OCI-LY7 (cell line): ENCODE results near the gene ANKS1B. TPM values are rescaled to one million over a fixed set of nuclear protein-coding genes. Genes with fewer than 3 reads are reported as not detected.

ENCODE experiments used
- BruUV-seq: library from RNA; stranded (reverse); fragments of 400-500 nt; replicated peaks from 2 replicates; lab custom pipeline; 2021; lab: Mats Ljungman, UMichigan
- CTCF ChIA-PET: fragments of 300-600 bp; sonication (Branson Sonifier 250); formaldehyde crosslinking; loops from one replicate; lab custom pipeline; 2022; ENCODE audit warnings: antibody characterized with exemption; ENCODE audit not compliant: unreplicated experiment; lab: Charles Lee
- POLR2A ChIA-PET: fragments of 300-600 bp; sonication (Branson Sonifier 250); formaldehyde crosslinking; loops from one replicate; lab custom pipeline; 2022; ENCODE audit warnings: antibody characterized with exemption; lab: Charles Lee
- DNase-seq: peaks from one replicate; pipeline ENCODE4 v3.0.0-alpha.2; 2015; ENCODE audit warnings: low spot score
- H2AFZ ChIP-seq: fragments of 200-600 bp; sonication (generic), shearing (Covaris generic); 2 replicates; pipeline ENCODE4 v1.6.1; 2014; ENCODE audit warnings: mild to moderate bottlenecking, antibody characterized with exemption, low read length, moderate library complexity
- H3K27ac ChIP-seq: fragments of 200-600 bp; sonication (generic); 2 replicates; pipeline ENCODE4 v1.5.1; 2014; ENCODE audit warnings: mixed run types, low read depth, mild to moderate bottlenecking, moderate library complexity, low read length, inconsistent platforms; ENCODE audit not compliant: poor library complexity, severe bottlenecking
- H3K36me3 ChIP-seq: fragments of 200-600 bp; sonication (generic); 2 replicates; pipeline ENCODE4 v1.6.1; 2014; ENCODE audit warnings: mild to moderate bottlenecking, antibody characterized with exemption, low read length, moderate library complexity, mixed read lengths; ENCODE audit not compliant: insufficient read depth
- H3K4me1 ChIP-seq: fragments of 200-600 bp; sonication (generic); 2 replicates; pipeline ENCODE4 v1.5.1; 2014; ENCODE audit warnings: mild to moderate bottlenecking, low read length; ENCODE audit not compliant: insufficient read depth, poor library complexity, severe bottlenecking
- H3K4me2 ChIP-seq: fragments of 200-600 bp; sonication (generic); 2 replicates; pipeline ENCODE4 v1.6.1; 2014; ENCODE audit warnings: mild to moderate bottlenecking, low read length
- H3K4me3 ChIP-seq: fragments of 200-600 bp; sonication (generic); 2 replicates; pipeline ENCODE4 v1.5.1; 2014; ENCODE audit warnings: mild to moderate bottlenecking, low read depth, low read length; ENCODE audit not compliant: poor library complexity, severe bottlenecking
- H3K79me2 ChIP-seq: fragments of 200-600 bp; sonication (generic); 2 replicates; pipeline ENCODE4 v1.6.1; 2016; ENCODE audit warnings: low read depth, mild to moderate bottlenecking, low read length, moderate library complexity, mixed read lengths; ENCODE audit not compliant: insufficient read depth
- H3K9me2 ChIP-seq: fragments of 200-600 bp; sonication (generic); 2 replicates; pipeline ENCODE4 v1.6.1; 2016; ENCODE audit warnings: mild to moderate bottlenecking, low read length, mixed read lengths; ENCODE audit not compliant: insufficient read depth
- H3K9me3 ChIP-seq: fragments of 200-600 bp; sonication (generic); 2 replicates; pipeline ENCODE4 v1.6.1; 2014; ENCODE audit warnings: mild to moderate bottlenecking, mixed run types, low read length, mixed read lengths
- H4K20me1 ChIP-seq: fragments of 200-600 bp; sonication (generic); 2 replicates; pipeline ENCODE4 v1.6.1; 2014; ENCODE audit warnings: mild to moderate bottlenecking, antibody characterized with exemption, low read length, moderate library complexity, mixed read lengths; ENCODE audit not compliant: insufficient read depth
- EZH2phosphoT487 ChIP-seq: fragments of 200-600 bp; sonication (generic); IDR thresholded peaks from 2 replicates; pipeline ENCODE4 v1.6.1; 2018; ENCODE audit warnings: low read depth, borderline replicate concordance, mild to moderate bottlenecking, mixed run types, antibody characterized with exemption, low read length, moderate library complexity, mixed read lengths
- intact Hi-C: fragments of 100-400 bp; cut with micrococcal nuclease; formaldehyde crosslinking; loops from one replicate; pipeline ENCODE4 v1.10.0; 2022; ENCODE audit not compliant: unreplicated experiment
- total RNA-seq, 2 experiments: library from RNA; depleted of rRNA in 1 of 2; stranded (reverse); fragments of >200 nt in 1 of 2; shearing (Covaris generic) in 1 of 2; gene quantifications; 2 replicates each; pipeline ENCODE4 v1.2.3, GENCODE V29; 2014 to 2022
- TF ChIP-seq, protein P1 (sequence below): fragments of 200-600 bp; sonication (generic); conservative IDR thresholded peaks from 2 replicates; pipeline ENCODE4 v1.5.1; 2014; ENCODE audit warnings: mild to moderate bottlenecking, antibody characterized with exemption, low read length, moderate library complexity, mixed read lengths

Gene ANKS1B
- total RNA-seq, 2 experiments from 2014 or later = 2.9 to 6.0 TPM

DNA sequence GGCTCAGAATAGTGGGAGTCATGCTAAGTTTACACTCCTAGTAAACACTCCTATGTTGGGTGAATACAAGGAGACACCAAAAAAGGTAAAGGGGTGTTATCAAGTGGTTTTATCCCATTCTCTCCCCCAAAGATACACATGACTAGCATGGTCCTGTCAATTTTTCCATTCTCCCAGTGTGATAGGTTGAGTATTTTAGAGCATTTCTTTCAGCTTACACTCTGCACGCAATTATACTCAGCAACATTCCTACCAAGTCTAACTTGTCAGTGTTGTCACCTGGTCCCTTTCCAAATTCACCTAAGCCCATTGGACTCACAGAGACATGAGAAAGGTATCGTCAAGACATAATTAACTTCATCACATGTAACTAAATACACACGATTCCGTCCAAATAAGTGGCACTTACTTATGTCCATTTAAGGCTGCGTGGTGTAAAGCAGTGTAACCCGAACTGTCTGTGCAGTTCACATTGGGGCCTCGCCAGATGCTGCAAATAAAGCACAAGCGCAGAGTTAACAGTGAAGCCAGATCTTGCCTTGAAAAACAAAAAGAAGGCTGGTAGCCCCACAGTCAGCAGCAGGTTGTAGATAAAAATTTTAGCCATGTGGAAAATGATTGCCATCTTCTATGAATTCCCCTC lies 159.7 kb downstream of the ANKS1B start:
- no peak for DNase-seq
- no peak overlapping the region for H2AFZ ChIP-seq
- H3K9me2 ChIP-seq = no peaks in the 10 kb centered on the region
- no peak overlapping the region for H3K4me3 ChIP-seq
- CTCF ChIA-PET = no interaction called here
- H3K27ac ChIP-seq = no peak overlapping the region
- no TSS peak for BruUV-seq
- H3K79me2 ChIP-seq = no peaks in the 10 kb centered on the region
- H3K4me2 ChIP-seq = no peak overlapping the region
- POLR2A ChIA-PET = no interaction called here
- H3K9me3 ChIP-seq = no peaks in the 10 kb centered on the region
- H3K4me1 ChIP-seq = no peaks in the 10 kb centered on the region
- H3K36me3 ChIP-seq = no peaks in the 10 kb centered on the region
- intact Hi-C loops = no loop called here
- H4K20me1 ChIP-seq = no peaks in the 10 kb centered on the region
- no peak for TF ChIP-seq EZH2phosphoT487

DNA sequence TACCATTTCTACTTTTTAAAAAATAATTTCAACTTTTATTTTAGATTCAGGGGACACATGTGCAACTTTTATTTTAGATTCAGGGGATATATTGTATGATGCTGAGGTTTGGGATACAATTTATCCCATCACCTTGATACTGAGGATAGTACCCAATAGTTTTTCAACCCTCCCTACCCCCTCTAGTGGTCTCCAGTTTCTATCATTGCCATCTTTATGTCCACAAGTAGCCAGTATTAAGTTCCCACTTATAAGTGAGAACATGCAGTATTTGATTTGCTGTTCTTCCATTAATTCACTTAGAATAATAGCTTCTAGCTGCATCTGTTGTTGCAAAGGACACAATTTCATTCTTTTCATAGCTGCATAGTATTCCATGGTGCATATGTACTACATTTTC lies 162.5 kb downstream of the ANKS1B start:
- ChIA-PET CTCF (no interaction called here), POLR2A (interaction anchor here (0.6 kb wide), 1 partner anchor 829 kb away, joined by 3 read pairs; no protein-coding TSS in a partner anchor)
- Histone ChIP-seq H3K4me1 (no peaks in the 10 kb centered on the region), H2AFZ (no peak overlapping the region), H3K9me3 (no peaks in the 10 kb centered on the region), H3K79me2 (no peaks in the 10 kb centered on the region), H3K36me3 (no peaks in the 10 kb centered on the region), H3K4me3 (no peak overlapping the region), H4K20me1 (no peaks in the 10 kb centered on the region), H3K4me2 (no peak overlapping the region), H3K9me2 (no peaks in the 10 kb centered on the region), H3K27ac (no peak overlapping the region)
- BruUV-seq = no TSS peak
- DNase-seq = no peak
- TF ChIP-seq EZH2phosphoT487 = no peak
- TF ChIP-seq, protein P1, sequence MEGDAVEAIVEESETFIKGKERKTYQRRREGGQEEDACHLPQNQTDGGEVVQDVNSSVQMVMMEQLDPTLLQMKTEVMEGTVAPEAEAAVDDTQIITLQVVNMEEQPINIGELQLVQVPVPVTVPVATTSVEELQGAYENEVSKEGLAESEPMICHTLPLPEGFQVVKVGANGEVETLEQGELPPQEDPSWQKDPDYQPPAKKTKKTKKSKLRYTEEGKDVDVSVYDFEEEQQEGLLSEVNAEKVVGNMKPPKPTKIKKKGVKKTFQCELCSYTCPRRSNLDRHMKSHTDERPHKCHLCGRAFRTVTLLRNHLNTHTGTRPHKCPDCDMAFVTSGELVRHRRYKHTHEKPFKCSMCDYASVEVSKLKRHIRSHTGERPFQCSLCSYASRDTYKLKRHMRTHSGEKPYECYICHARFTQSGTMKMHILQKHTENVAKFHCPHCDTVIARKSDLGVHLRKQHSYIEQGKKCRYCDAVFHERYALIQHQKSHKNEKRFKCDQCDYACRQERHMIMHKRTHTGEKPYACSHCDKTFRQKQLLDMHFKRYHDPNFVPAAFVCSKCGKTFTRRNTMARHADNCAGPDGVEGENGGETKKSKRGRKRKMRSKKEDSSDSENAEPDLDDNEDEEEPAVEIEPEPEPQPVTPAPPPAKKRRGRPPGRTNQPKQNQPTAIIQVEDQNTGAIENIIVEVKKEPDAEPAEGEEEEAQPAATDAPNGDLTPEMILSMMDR = peak; percentile 27
- intact Hi-C loops = no loop called here

DNA sequence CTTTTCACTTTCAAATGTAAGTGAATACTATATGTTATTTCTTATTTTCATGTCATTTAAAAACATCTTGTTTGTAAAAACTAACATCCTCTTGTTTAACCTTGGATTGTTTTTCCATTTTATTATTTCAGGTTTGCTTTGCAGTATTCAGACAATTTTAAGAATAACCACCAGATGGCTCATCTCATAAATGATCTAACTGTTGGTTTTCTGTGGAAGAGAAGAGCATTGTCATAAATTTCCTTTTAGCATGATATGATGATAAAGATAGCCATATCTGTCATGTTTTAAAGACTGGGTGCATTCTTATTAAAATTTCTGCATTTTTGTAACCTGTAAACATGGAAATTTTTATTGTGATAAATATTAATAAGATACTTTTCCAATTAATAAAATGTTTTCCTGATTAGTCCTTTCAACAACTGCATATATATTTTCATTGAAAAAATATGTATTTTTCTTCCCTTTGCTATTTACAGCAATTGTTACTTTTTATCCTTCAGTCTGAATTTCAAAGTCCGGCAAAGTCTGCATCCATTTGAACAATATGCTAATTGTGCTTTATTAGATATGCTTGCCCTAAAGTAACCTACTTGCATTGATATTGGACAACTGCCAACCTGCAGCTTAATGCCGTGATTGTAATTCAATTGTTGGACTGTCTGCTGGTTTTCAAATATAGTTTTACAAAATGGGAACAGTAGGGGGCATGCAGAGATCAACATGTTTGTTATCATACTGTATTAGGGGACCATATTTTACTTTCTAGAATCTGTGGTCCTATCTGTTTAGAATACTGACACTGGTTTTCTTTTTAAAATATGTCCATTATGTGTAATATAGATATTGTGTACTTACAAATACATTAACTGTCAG lies 173.8 kb downstream of the ANKS1B start:
- no peak for TF ChIP-seq EZH2phosphoT487
- TF ChIP-seq, protein P1 = peak; percentile 73
- Histone ChIP-seq H3K79me2 (no peaks in the 10 kb centered on the region), H2AFZ (peak overlapping the region; percentile 11; the same call in 1 of the 2 replicates), H3K27ac (no peak overlapping the region), H3K4me3 (no peak overlapping the region), H3K9me2 (no peaks in the 10 kb centered on the region), H3K9me3 (no peaks in the 10 kb centered on the region), H3K4me2 (no peak overlapping the region), H3K36me3 (no peaks in the 10 kb centered on the region), H4K20me1 (no peaks in the 10 kb centered on the region), H3K4me1 (no peaks in the 10 kb centered on the region)
- intact Hi-C loops = no loop called here
- peak; percentile 51 for DNase-seq
- POLR2A ChIA-PET = no interaction called here
- no TSS peak for BruUV-seq
- CTCF ChIA-PET = no interaction called here
